Gastrocnemius medialis (tissue), 4 donors: ENCODE measurements around the gene CACNA1B. TPM values are rescaled to one million over a fixed set of nuclear protein-coding genes. Genes with fewer than 3 reads are reported as not detected.

Experiments
- ATAC-seq, 2 donors: fragments of 150-250 bp; one replicate each; pipeline ENCODE4 v1.9.1; 2016
- DNase-seq, 2 donors: peaks; one replicate each; pipeline ENCODE4 v3.0.0-alpha.2; 2019
- H3K27ac ChIP-seq, 4 donors: fragments of 200-600 bp; sonication (generic); 1 replicate in 1 of 4; 2 replicates in 3 of 4; pipeline ENCODE4 v1.5.1; 2016 to 2018; ENCODE audit warnings: mild to moderate bottlenecking in 2 of 4, moderate library complexity in 1 of 4
- H3K27me3 ChIP-seq, 3 donors: fragments of 200-600 bp; sonication (generic) in 2 of 3; 1 replicate in 1 of 3; 2 replicates in 2 of 3; pipeline versions ENCODE4 v1.5.1 to v1.6.0; 2016 to 2019; ENCODE audit warnings: mild to moderate bottlenecking in 1 of 3, moderate library complexity in 1 of 3
- H3K36me3 ChIP-seq, 2 donors: fragments of 200-600 bp; sonication (generic) in 1 of 2; one replicate each; pipeline ENCODE4 v1.5.1; 2017 to 2018
- H3K4me1 ChIP-seq, 2 donors: fragments of 200-600 bp; sonication (generic) in 1 of 2; one replicate each; pipeline ENCODE4 v1.5.1; 2016 to 2017; ENCODE audit warnings: mild to moderate bottlenecking in 2 of 2
- H3K4me3 ChIP-seq, 4 donors: fragments of 200-600 bp; sonication (generic) in 3 of 4; 1 replicate in 1 of 4; 2 replicates in 3 of 4; pipeline ENCODE4 v1.5.1; 2016 to 2019; ENCODE audit warnings: mild to moderate bottlenecking in 2 of 4
- H3K9me3 ChIP-seq, 3 donors: fragments of 200-600 bp; sonication (generic) in 2 of 3; 1 replicate in 1 of 3; 2 replicates in 2 of 3; pipeline ENCODE4 v1.5.1; 2016 to 2019
- CTCF ChIP-seq, 5 experiments: fragments of 450-650 bp in 3 of 5; fragments of 200-600 bp in 2 of 5; sonication (generic) in 2 of 5; IDR thresholded peaks in 4 of 5; conservative IDR thresholded peaks in 1 of 5; 1 replicate in 4 of 5; 2 replicates in 1 of 5; pipeline ENCODE4 v1.5.1; 2016 to 2019; ENCODE audit warnings: antibody characterized with exemption in 5 of 5, mild to moderate bottlenecking in 3 of 5, moderate library complexity in 3 of 5
- POLR2A ChIP-seq, 2 donors: fragments of 450-650 bp; IDR thresholded peaks; one replicate each; pipeline ENCODE4 v1.6.1; 2017; ENCODE audit warnings: antibody characterized with exemption in 2 of 2, mild to moderate bottlenecking in 2 of 2, moderate library complexity in 2 of 2
- in situ Hi-C, 4 donors: fragments of 200-750 bp; cut with MboI; loops; one replicate each; pipeline versions ENCODE4 v1.15.0 to v1.8.0; 2017; ENCODE audit warnings: low sequenced_read_pairs in 4 of 4
- intact Hi-C: fragments of 100-400 bp; cut with DNase I; formaldehyde crosslinking; loops from one replicate; pipeline ENCODE4 v1.15.1; 2023; ENCODE audit warnings: low total_unique reads
- total RNA-seq, 4 donors: library from RNA; depleted of rRNA; stranded (reverse); fragments of >200 nt; gene quantifications; one replicate each; pipeline versions ENCODE4 v1.1.0 to v1.2.3, GENCODE V29; 2016

Gene CACNA1B
- total RNA-seq, 4 donors from 2014 or later: 0.07 TPM; not detected in 3

- no peak for ATAC-seq
- in situ Hi-C loops (no loop called here), intact Hi-C loops (no loop called here)
- H3K4me3 ChIP-seq: no peak overlapping the region
- H3K27me3 ChIP-seq: peaks cover 0 to 21% (median 2%) of the 10 kb centered on the region in 3 donors
- no peaks in the 10 kb centered on the region for H3K4me1 ChIP-seq
- TF ChIP-seq CTCF (IDR thresholded peaks at IDR 0.05 in 4 of 5, conservative IDR thresholded peaks at IDR 0.05 in 1 of 5) (no peak), POLR2A (IDR thresholded peaks at IDR 0.05) (no peak)
- no peaks in the 10 kb centered on the region for H3K9me3 ChIP-seq
- no peak overlapping the region for H3K27ac ChIP-seq
- H3K36me3 ChIP-seq: no peaks in the 10 kb centered on the region
- DNase-seq: no peak
Observed at GRCh38 chr9:138037140-138037539, 159.6 kb downstream of the CACNA1B start.

GRCh38 chr9:138038244-138038671, 160.7 kb downstream of the CACNA1B start:
- H3K4me1 ChIP-seq: no peaks in the 10 kb centered on the region
- DNase-seq: no peak
- no peaks in the 10 kb centered on the region for H3K36me3 ChIP-seq
- H3K4me3 ChIP-seq: no peak overlapping the region
- no peak overlapping the region for H3K27ac ChIP-seq
- in situ Hi-C loops (no loop called here), intact Hi-C loops (no loop called here)
- H3K27me3 ChIP-seq: peaks cover 0 to 17% (median 0%) of the 10 kb centered on the region in 3 donors
- H3K9me3 ChIP-seq: no peaks in the 10 kb centered on the region
- TF ChIP-seq POLR2A (IDR thresholded peaks at IDR 0.05) (no peak), CTCF (IDR thresholded peaks at IDR 0.05 in 4 of 5, conservative IDR thresholded peaks at IDR 0.05 in 1 of 5) (no peak)
- ATAC-seq: no peak

GRCh38 chr9:138040446-138041430, 163.2 kb downstream of the CACNA1B start:
- no peaks in the 10 kb centered on the region for H3K9me3 ChIP-seq
- no peaks in the 10 kb centered on the region for H3K27me3 ChIP-seq
- intact Hi-C loops: no loop called here
- TF ChIP-seq CTCF (IDR thresholded peaks at IDR 0.05 in 4 of 5, conservative IDR thresholded peaks at IDR 0.05 in 1 of 5): no peak
- TF ChIP-seq POLR2A (IDR thresholded peaks at IDR 0.05): no peak
- no peaks in the 10 kb centered on the region for H3K4me1 ChIP-seq
- ATAC-seq (no peak), DNase-seq (no peak)
- H3K27ac ChIP-seq: no peak overlapping the region
- H3K36me3 ChIP-seq: no peaks in the 10 kb centered on the region
- no peak overlapping the region for H3K4me3 ChIP-seq
- in situ Hi-C loops: no loop called here

- H3K27ac ChIP-seq: no peak overlapping the region
- no peaks in the 10 kb centered on the region for H3K4me1 ChIP-seq
- TF ChIP-seq POLR2A (IDR thresholded peaks at IDR 0.05) (no peak), CTCF (IDR thresholded peaks at IDR 0.05 in 4 of 5, conservative IDR thresholded peaks at IDR 0.05 in 1 of 5) (no peak)
- no peaks in the 10 kb centered on the region for H3K36me3 ChIP-seq
- H3K27me3 ChIP-seq: no peaks in the 10 kb centered on the region
- in situ Hi-C loops (no loop called here), intact Hi-C loops (no loop called here)
- ATAC-seq (no peak), DNase-seq (no peak)
- H3K9me3 ChIP-seq: no peaks in the 10 kb centered on the region
- H3K4me3 ChIP-seq: no peak overlapping the region
Observed at GRCh38 chr9:138042146-138042545, 164.6 kb downstream of the CACNA1B start.
